K562 (cell line): ENCODE results near the gene UBE2M. TPM values are rescaled to one million over a fixed set of nuclear protein-coding genes. Genes with fewer than 3 reads are reported as not detected.

Experiments used
- ATAC-seq: fragments of 200-7000 bp; cut with Tn5 transposase; 3 replicates; pipeline ENCODE4 v1.9.1; 2020; ENCODE audit warnings: moderate library complexity
- BruUV-seq: library from RNA; stranded (reverse); fragments of 400-500 nt; replicated peaks from 2 replicates; lab custom pipeline; 2021; lab: Mats Ljungman, UMichigan
- CTCF ChIA-PET: fragments of 300-600 bp; formaldehyde crosslinking; extraction: SDS; loops from one replicate; lab custom pipeline; 2021; ENCODE audit warnings: low intra/inter-chr PET ratio; lab: Yijun Ruan, JAX
- POLR2A ChIA-PET: fragments of 300-600, 350-650 bp; sonication (Branson Sonifier 250); formaldehyde crosslinking; extraction: SDS; loops from one replicate; lab custom pipeline; 2021; ENCODE audit warnings: antibody characterized with exemption, inconsistent platforms; lab: Yijun Ruan, JAX
- DNase-seq, 4 experiments: peaks; one replicate each; pipeline versions ENCODE4 v3.0.0 to v3.0.0-alpha.2; 2011 to 2018; ENCODE audit warnings: low spot score in 3 of 4, mixed read lengths in 3 of 4; ENCODE audit errors: extremely low read depth in 1 of 4
- FAIRE-seq: peaks from 2 replicates; lab custom pipeline; 2011; peaks lifted over from hg19 to GRCh38; lab: Jason Lieb, UNC
- H2AFZ ChIP-seq: 2 replicates; pipeline ENCODE4 v1.6.0; 2011; ENCODE audit warnings: low read depth, low read length, control low read depth, inconsistent platforms
- H3K27ac ChIP-seq: fragments of 200-600 bp; 3 replicates; pipeline ENCODE4 v1.8.0; 2011; ENCODE audit warnings: low read depth, mild to moderate bottlenecking, control low read depth, inconsistent platforms, low read length, moderate library complexity, mixed read lengths; ENCODE audit errors: extremely low read depth
- H3K27me3 ChIP-seq, 2 experiments: fragments of 300-600 bp in 1 of 2; 2 replicates in 1 of 2; 3 replicates in 1 of 2; pipeline versions ENCODE4 v1.6.0 to v1.8.0; 2011; ENCODE audit warnings: inconsistent platforms in 2 of 2, low read length in 2 of 2, mild to moderate bottlenecking in 1 of 2, mixed read lengths in 1 of 2, moderate library complexity in 1 of 2; ENCODE audit not compliant: control insufficient read depth in 2 of 2, insufficient read depth in 2 of 2
- H3K36me3 ChIP-seq: fragments of 300-600 bp; 3 replicates; pipeline ENCODE4 v1.8.0; 2011; ENCODE audit warnings: mild to moderate bottlenecking, low read length, inconsistent platforms; ENCODE audit not compliant: control insufficient read depth, insufficient read depth
- H3K4me1 ChIP-seq, 2 experiments: fragments of 200-600 bp in 1 of 2; replicated peaks in 1 of 2; 2 replicates in 1 of 2; 3 replicates in 1 of 2; pipeline versions ENCODE4 v1.5.1 to v1.8.0; 2011; ENCODE audit warnings: inconsistent platforms in 2 of 2, low read length in 2 of 2, mild to moderate bottlenecking in 1 of 2, mixed read lengths in 1 of 2, moderate library complexity in 1 of 2; ENCODE audit not compliant: control insufficient read depth in 2 of 2, insufficient read depth in 2 of 2
- H3K4me2 ChIP-seq: 2 replicates; pipeline ENCODE4 v1.6.1; 2011; ENCODE audit warnings: low read length, control low read depth, inconsistent platforms, mixed read lengths; ENCODE audit not compliant: insufficient read depth
- H3K4me3 ChIP-seq: fragments of 200-600 bp; sonication (generic), shearing (Covaris generic); 2 replicates; pipeline ENCODE4 v1.5.1; 2016; ENCODE audit warnings: control low read depth, inconsistent platforms
- H3K79me2 ChIP-seq: fragments of 200-600 bp; 3 replicates; pipeline ENCODE4 v1.8.0; 2011; ENCODE audit warnings: low read length, inconsistent platforms; ENCODE audit not compliant: control insufficient read depth, insufficient read depth
- H3K9ac ChIP-seq, 2 experiments: 2 replicates each; pipeline versions ENCODE4 v1.6.0 to v1.6.1; 2011; ENCODE audit warnings: low read depth in 2 of 2, low read length in 2 of 2, control low read depth in 1 of 2, inconsistent platforms in 1 of 2, mild to moderate bottlenecking in 1 of 2, mixed read lengths in 1 of 2; ENCODE audit not compliant: insufficient read depth in 1 of 2
- H3K9me1 ChIP-seq: one replicate; pipeline ENCODE4 v1.6.0; 2011; ENCODE audit warnings: inconsistent platforms, mild to moderate bottlenecking, low read length, moderate library complexity; ENCODE audit not compliant: control insufficient read depth, insufficient read depth
- H3K9me3 ChIP-seq: replicated peaks from 2 replicates; pipeline ENCODE4 v1.5.1; 2011; ENCODE audit warnings: low read depth, low read length, inconsistent platforms; ENCODE audit not compliant: control insufficient read depth, insufficient read depth
- H4K20me1 ChIP-seq: replicated peaks from 2 replicates; pipeline ENCODE4 v1.6.1; 2011; ENCODE audit warnings: low read length, inconsistent platforms, mixed read lengths; ENCODE audit not compliant: control insufficient read depth, insufficient read depth
- PRDM10 ChIP-seq: fragments of 450-650 bp; IDR thresholded peaks from 2 replicates; pipeline ENCODE4 v1.6.1; 2018; ENCODE audit not compliant: partially characterized antibody
- U2AF2 ChIP-seq: fragments of 200-400 bp; formaldehyde crosslinking; optimal IDR thresholded peaks from 2 replicates; pipeline ENCODE3; 2017; ENCODE audit warnings: low read depth, mild to moderate bottlenecking, low read length
- ZNF512 ChIP-seq: IDR thresholded peaks from 2 replicates; pipeline ENCODE4 v1.6.1; 2016; ENCODE audit warnings: missing genetic modification characterization, missing compliant biosample characterization
- WGBS: fragments of 100-300 bp; shearing (Covaris generic); methylation state at CpG from one replicate; pipeline ENCODE4 v1.1.6; 2016; ENCODE audit warnings: low coverage, mixed read lengths; ENCODE audit not compliant: insufficient coverage; ENCODE audit errors: missing lambda C conversion rate; 5-methylcytosine and 5-hydroxymethylcytosine counted together
- in situ Hi-C: fragments of 300-500 bp; cut with MboI; formaldehyde crosslinking; loops from 4 replicates; pipeline ENCODE4 v1.15.0; 2018; ENCODE audit warnings: inconsistent platforms, mixed read lengths
- intact Hi-C: fragments of 100-400 bp; cut with micrococcal nuclease; formaldehyde crosslinking; loops from 2 replicates; pipeline ENCODE4 v1.14.2; 2022
- polyA plus RNA-seq, 8 experiments: library from polyadenylated mRNA; depleted of rRNA in 4 of 8; stranded (reverse) in 5 of 8; unstranded in 3 of 8; fragments of >200 nt; fragmentation: Nextera tagmentation in 2 of 8; fragmentation: Illumina TruSeq in 1 of 8; extraction: Ambion mirVana in 2 of 8; extraction: Trizol in 1 of 8; gene quantifications; 2 replicates each; pipeline versions ENCODE4 v1.2.1 to v1.2.3, GENCODE V29; 2011 to 2014; ENCODE audit warnings: inconsistent platforms in 1 of 8, missing spikeins in 1 of 8
- total RNA-seq, 7 experiments: library from RNA; depleted of rRNA in 6 of 7; stranded (reverse); fragments of >200 nt in 6 of 7; fragmentation: Illumina TruSeq in 2 of 7; extraction: Trizol in 2 of 7; gene quantifications; 2 replicates each; pipeline versions ENCODE4 v1.2.1 to v1.2.3, GENCODE V29; 2011 to 2021; ENCODE audit warnings: low replicate concordance in 1 of 7
- TF ChIP-seq, protein P1 (sequence below): fragments of 450-650 bp; formaldehyde crosslinking; IDR thresholded peaks from 2 replicates; pipeline ENCODE4 v1.4.0; 2020; ENCODE audit warnings: mild to moderate bottlenecking, moderate library complexity
- TF ChIP-seq, protein P2 (sequence below): fragments of 250-450 bp; sonication (Bioruptor Pico); IDR thresholded peaks from 2 replicates; pipeline ENCODE4 v1.5.0; 2020; ENCODE audit warnings: mild to moderate bottlenecking, borderline replicate concordance

Gene UBE2M
- total and polyA plus RNA-seq, 9 of the 15 experiments (the other 6 are each of a cell fraction or from before 2014, with no cell fraction given) = 0.92 to 163 (median 85.7) TPM

- H3K27ac ChIP-seq = no peak overlapping the region
- POLR2A ChIA-PET = interaction anchor here (0.6 to 0.9 kb wide), 2 partner anchors 25 to 111 kb away, joined by 3 read pairs; partner anchors contain the start of gene CHMP2A
- no peak overlapping the region for H3K9ac ChIP-seq
- no peaks in the 10 kb centered on the region for H3K9me1 ChIP-seq
- ATAC-seq = no peak
- peaks cover 33 to 49% of the 10 kb centered on the region in 2 experiments for H3K4me1 ChIP-seq
- H3K36me3 ChIP-seq = peaks cover 34% of the 10 kb centered on the region
- no peak overlapping the region for H3K4me2 ChIP-seq
- H3K4me3 ChIP-seq = no peak overlapping the region
- 90% methylated on average over 7 of the region's 8 CpGs for WGBS
- no TSS peak for BruUV-seq
- no peaks in the 10 kb centered on the region for H3K27me3 ChIP-seq
- TF ChIP-seq U2AF2 (no peak), ZNF512 (0 out of 2 replicates have a peak, but pooled peaks have one; percentile 26), PRDM10 (peak; percentile 60)
- TF ChIP-seq, protein P1, sequence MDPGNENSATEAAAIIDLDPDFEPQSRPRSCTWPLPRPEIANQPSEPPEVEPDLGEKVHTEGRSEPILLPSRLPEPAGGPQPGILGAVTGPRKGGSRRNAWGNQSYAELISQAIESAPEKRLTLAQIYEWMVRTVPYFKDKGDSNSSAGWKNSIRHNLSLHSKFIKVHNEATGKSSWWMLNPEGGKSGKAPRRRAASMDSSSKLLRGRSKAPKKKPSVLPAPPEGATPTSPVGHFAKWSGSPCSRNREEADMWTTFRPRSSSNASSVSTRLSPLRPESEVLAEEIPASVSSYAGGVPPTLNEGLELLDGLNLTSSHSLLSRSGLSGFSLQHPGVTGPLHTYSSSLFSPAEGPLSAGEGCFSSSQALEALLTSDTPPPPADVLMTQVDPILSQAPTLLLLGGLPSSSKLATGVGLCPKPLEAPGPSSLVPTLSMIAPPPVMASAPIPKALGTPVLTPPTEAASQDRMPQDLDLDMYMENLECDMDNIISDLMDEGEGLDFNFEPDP (CRISPR knock-in tag) = no peak
- TF ChIP-seq, protein P2, sequence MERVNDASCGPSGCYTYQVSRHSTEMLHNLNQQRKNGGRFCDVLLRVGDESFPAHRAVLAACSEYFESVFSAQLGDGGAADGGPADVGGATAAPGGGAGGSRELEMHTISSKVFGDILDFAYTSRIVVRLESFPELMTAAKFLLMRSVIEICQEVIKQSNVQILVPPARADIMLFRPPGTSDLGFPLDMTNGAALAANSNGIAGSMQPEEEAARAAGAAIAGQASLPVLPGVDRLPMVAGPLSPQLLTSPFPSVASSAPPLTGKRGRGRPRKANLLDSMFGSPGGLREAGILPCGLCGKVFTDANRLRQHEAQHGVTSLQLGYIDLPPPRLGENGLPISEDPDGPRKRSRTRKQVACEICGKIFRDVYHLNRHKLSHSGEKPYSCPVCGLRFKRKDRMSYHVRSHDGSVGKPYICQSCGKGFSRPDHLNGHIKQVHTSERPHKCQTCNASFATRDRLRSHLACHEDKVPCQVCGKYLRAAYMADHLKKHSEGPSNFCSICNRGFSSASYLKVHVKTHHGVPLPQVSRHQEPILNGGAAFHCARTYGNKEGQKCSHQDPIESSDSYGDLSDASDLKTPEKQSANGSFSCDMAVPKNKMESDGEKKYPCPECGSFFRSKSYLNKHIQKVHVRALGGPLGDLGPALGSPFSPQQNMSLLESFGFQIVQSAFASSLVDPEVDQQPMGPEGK (CRISPR knock-in tag) = no peak
- TF ChIP-seq, all 486 proteins: peak for 2
- FAIRE-seq (no peak), DNase-seq (no peak)
- CTCF ChIA-PET = interaction anchor here (1.6 to 3.1 kb wide), 2 partner anchors 57 to 60 kb away, joined by 4 to 23 read pairs; partner anchors contain the start of gene ZBTB45
- H3K9me3 ChIP-seq = peaks cover 2% of the 10 kb centered on the region; the same call in 1 of the 2 replicates
- peaks cover 42% of the 10 kb centered on the region for H3K79me2 ChIP-seq
- H2AFZ ChIP-seq = no peak overlapping the region
- in situ Hi-C loops (no loop called here), intact Hi-C loops (no loop called here)
- H4K20me1 ChIP-seq = no peaks in the 10 kb centered on the region
Observed at GRCh38 chr19:58579473-58580142, 21.2 kb upstream of the UBE2M start.
